ENCODE data around the gene AHI1. TPM values are rescaled to one million over a fixed set of nuclear protein-coding genes. Genes with fewer than 3 reads are reported as not detected.

Gene AHI1
- total and polyA plus RNA-seq, 2 donors (not counting 1 experiment from before 2014, with no cell fraction given): 8.3 to 61.7 TPM

- Histone ChIP-seq H3K36me3 (replicated peaks in 1 of 2; ENCODE audit: control extremely low read depth in 1 of 2, control insufficient read depth in 1 of 2, extremely low read depth in 1 of 2, insufficient read depth in 2 of 2, low read length in 1 of 2) (no peaks in the 10 kb centered on the region), H3K9me3 (ENCODE audit: control extremely low read depth in 1 of 3, control insufficient read depth in 2 of 3, insufficient read depth in 1 of 3, low read length in 2 of 3) (no peaks in the 10 kb centered on the region), H3K4me2 (replicated peaks; ENCODE audit: low read depth, low read length, poor library complexity, severe bottlenecking) (no peak overlapping the region), H3K4me3 (ENCODE audit: control extremely low read depth in 1 of 5, extremely low read depth in 1 of 5, insufficient read depth in 1 of 5, low read depth in 2 of 5, low read length in 4 of 5) (no peak overlapping the region), H3K27me3 (replicated peaks in 1 of 4; ENCODE audit: control extremely low read depth in 1 of 4, control insufficient read depth in 3 of 4, insufficient read depth in 4 of 4, low read length in 3 of 4) (no peaks in the 10 kb centered on the region), H4K20me1 (ENCODE audit: control insufficient read depth, insufficient read depth, low read length, poor library complexity, severe bottlenecking) (no peaks in the 10 kb centered on the region), H2AFZ (ENCODE audit: insufficient read depth, low read depth, low read length, poor library complexity, severe bottlenecking) (no peak overlapping the region), H3K27ac (ENCODE audit: low read length in 2 of 2) (no peak overlapping the region), H3K4me1 (ENCODE audit: control insufficient read depth in 2 of 2, insufficient read depth in 2 of 2, low read length in 2 of 2) (no peaks in the 10 kb centered on the region), H3K79me2 (ENCODE audit: control insufficient read depth, insufficient read depth, low read length) (no peaks in the 10 kb centered on the region), H3K9ac (ENCODE audit: low read length) (no peak overlapping the region)
- Mint-ChIP-seq H3K27me3 (no peaks in the 10 kb centered on the region), H3K4me1 (no peaks in the 10 kb centered on the region), H3K27ac (no peak overlapping the region), H3K4me3 (no peak overlapping the region), H3K9me3 (ENCODE audit: insufficient read depth) (no peaks in the 10 kb centered on the region)
- ChIA-PET POLR2A (no interaction called here), CTCF (interaction anchor here (1.5 kb wide), 1 partner anchor 251 kb away, joined by 4 read pairs; no protein-coding TSS in a partner anchor)
- DNase-seq (no peak), ATAC-seq (ENCODE audit: low read depth) (no peak)
- TF ChIP-seq EZH2 (IDR thresholded peaks at IDR 0.05; ENCODE audit: borderline replicate concordance, insufficient read depth, low read depth, low read length, poor library complexity, severe bottlenecking): no peak
- no peak for TF ChIP-seq CTCF (IDR thresholded peaks at IDR 0.05)
- intact Hi-C loops (cut with micrococcal nuclease): no loop called here
Observed at GRCh38 chr6:135395136-135395535, 102.4 kb downstream of the AHI1 start.

DNA sequence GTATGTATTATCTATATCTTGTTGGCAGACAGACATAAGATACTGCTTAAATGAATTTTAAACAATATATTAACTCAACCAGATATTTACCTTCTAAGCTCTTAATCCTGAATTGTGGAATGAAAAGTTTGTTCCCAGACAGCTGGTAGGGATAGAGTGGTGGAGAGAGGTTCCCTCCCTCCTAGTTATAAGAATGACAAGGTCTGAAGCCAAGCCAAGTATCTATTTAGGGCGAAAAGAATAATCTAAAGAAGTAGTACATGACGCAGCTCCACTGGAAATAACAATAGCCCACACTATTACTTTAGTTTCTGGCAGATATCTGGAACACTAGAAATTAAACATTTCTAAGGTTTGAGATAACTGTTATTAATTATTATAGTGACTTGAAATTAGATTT lies 104.3 kb downstream of the AHI1 start:
- WGBS (ENCODE audit: insufficient coverage): no CpG with 5 or more reads among the region's 2 CpGs
- Histone ChIP-seq H2AFZ (ENCODE audit: insufficient read depth, low read depth, low read length, poor library complexity, severe bottlenecking) (no peak overlapping the region), H4K20me1 (ENCODE audit: control insufficient read depth, insufficient read depth, low read length, poor library complexity, severe bottlenecking) (no peaks in the 10 kb centered on the region), H3K27ac (ENCODE audit: low read length in 2 of 2) (no peak overlapping the region), H3K27me3 (replicated peaks in 1 of 4; ENCODE audit: control extremely low read depth in 1 of 4, control insufficient read depth in 3 of 4, insufficient read depth in 4 of 4, low read length in 3 of 4) (no peaks in the 10 kb centered on the region), H3K4me1 (ENCODE audit: control insufficient read depth in 2 of 2, insufficient read depth in 2 of 2, low read length in 2 of 2) (no peaks in the 10 kb centered on the region), H3K79me2 (ENCODE audit: control insufficient read depth, insufficient read depth, low read length) (no peaks in the 10 kb centered on the region), H3K9me3 (ENCODE audit: control extremely low read depth in 1 of 3, control insufficient read depth in 2 of 3, insufficient read depth in 1 of 3, low read length in 2 of 3) (no peaks in the 10 kb centered on the region), H3K4me2 (replicated peaks; ENCODE audit: low read depth, low read length, poor library complexity, severe bottlenecking) (no peak overlapping the region), H3K9ac (ENCODE audit: low read length) (no peak overlapping the region), H3K36me3 (replicated peaks in 1 of 2; ENCODE audit: control extremely low read depth in 1 of 2, control insufficient read depth in 1 of 2, extremely low read depth in 1 of 2, insufficient read depth in 2 of 2, low read length in 1 of 2) (no peaks in the 10 kb centered on the region), H3K4me3 (ENCODE audit: control extremely low read depth in 1 of 5, extremely low read depth in 1 of 5, insufficient read depth in 1 of 5, low read depth in 2 of 5, low read length in 4 of 5) (no peak overlapping the region)
- ATAC-seq (ENCODE audit: low read depth): no peak
- intact Hi-C loops (cut with micrococcal nuclease): no loop called here
- no peak for TF ChIP-seq CTCF (IDR thresholded peaks at IDR 0.05)
- TF ChIP-seq EZH2 (IDR thresholded peaks at IDR 0.05; ENCODE audit: borderline replicate concordance, insufficient read depth, low read depth, low read length, poor library complexity, severe bottlenecking): no peak
- POLR2A ChIA-PET: no interaction called here
- H3K9me3 Mint-ChIP-seq (ENCODE audit: insufficient read depth): no peaks in the 10 kb centered on the region
- CTCF ChIA-PET: no interaction called here
- H3K4me3 Mint-ChIP-seq: no peak overlapping the region
- no peaks in the 10 kb centered on the region for H3K4me1 Mint-ChIP-seq
- no peak for DNase-seq
- no peaks in the 10 kb centered on the region for H3K27me3 Mint-ChIP-seq
- no peak overlapping the region for H3K27ac Mint-ChIP-seq

All from B cell (primary cell).